Superior temporal gyrus (tissue), 1 donor: ENCODE measurements around the gene MTMR11.
"Not testable (repeated sequence)": the region's sequence is repeated elsewhere in the genome, so short reads cannot be mapped to it uniquely, and the experiment has no call there.

Experiments
- DNase-seq: peaks from one replicate; pipeline ENCODE4 v3.0.0-alpha.2; 2016; ENCODE audit errors: extremely low spot score

MTMR11 gene, protein sequence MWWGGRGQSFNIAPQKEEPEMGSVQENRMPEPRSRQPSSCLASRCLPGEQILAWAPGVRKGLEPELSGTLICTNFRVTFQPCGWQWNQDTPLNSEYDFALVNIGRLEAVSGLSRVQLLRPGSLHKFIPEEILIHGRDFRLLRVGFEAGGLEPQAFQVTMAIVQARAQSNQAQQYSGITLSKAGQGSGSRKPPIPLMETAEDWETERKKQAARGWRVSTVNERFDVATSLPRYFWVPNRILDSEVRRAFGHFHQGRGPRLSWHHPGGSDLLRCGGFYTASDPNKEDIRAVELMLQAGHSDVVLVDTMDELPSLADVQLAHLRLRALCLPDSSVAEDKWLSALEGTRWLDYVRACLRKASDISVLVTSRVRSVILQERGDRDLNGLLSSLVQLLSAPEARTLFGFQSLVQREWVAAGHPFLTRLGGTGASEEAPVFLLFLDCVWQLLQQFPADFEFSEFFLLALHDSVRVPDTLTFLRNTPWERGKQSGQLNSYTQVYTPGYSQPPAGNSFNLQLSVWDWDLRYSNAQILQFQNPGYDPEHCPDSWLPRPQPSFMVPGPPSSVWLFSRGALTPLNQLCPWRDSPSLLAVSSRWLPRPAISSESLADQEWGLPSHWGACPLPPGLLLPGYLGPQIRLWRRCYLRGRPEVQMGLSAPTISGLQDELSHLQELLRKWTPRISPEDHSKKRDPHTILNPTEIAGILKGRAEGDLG

DNA sequence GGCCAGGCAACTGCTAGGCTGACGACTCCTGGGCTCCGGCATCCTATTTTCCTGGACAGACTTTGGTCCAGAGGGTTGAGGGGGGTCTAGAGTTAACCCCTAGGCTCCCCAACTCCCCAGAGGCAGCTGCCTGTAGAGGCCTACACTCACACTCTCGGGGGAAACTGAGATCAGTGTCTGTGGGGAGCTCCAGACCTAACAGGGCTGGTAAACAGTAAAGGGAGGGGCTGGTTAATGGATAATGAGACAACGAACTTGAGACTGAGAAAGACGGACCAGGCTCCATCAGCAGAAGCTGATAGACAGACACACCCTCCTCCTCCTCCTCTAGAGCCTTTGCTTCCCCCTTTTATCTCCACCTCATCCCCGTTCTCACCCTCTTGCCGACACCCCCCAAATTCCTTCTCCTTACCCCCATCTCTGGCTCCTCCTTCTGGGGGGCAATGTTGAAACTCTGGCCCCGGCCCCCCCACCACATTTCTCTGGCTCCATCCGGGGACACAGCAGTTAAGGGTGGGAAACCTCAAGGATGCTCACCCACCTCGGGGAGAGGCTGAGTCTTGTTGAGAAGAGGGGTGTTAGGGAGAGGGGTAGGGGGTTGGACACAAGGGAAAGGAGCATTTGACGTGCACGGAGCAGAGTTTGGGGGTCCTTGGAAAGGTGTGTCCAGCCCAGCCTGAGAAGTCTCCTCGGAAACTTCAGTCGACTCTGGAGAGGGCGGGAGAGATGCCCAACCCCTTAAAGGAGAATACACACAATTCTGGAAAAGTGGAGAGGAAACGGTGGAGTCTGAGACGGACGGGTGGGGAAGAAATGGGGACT is at the start of gene MTMR11:
Gene MTMR11 (minus strand): TSS at position 710 of the 822 bp plus-strand sequence. CDS start 232 bp downstream, at position 478.
- peak; percentile 59 for DNase-seq

DNA sequence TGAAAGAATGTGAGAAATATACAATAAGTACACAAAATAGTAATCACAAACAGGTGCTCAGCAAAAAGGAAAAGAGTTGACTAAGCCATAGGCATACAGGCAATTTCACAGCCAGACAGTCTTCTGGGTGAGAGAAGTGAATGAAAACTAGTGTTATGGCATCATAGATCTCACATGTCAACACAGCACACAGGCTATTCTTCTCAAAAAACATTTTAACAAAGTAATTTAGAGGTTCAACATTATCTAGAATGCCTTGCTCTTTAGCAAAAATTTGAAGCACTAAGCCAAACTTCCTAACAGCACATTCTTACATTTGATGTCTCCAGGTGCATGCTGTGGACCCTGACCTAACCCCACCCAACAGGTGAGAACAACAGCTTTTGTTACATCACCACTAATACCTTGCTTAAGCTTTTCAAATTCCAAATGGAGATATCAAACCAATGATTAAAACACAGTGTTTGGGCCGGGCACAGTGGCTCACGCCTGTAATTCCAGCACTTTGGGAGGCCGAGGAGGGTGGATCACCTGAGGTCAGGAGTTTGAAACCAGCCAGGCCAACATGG is 43.4 kb upstream of the MTMR11 start:
- DNase-seq = no peak

DNA sequence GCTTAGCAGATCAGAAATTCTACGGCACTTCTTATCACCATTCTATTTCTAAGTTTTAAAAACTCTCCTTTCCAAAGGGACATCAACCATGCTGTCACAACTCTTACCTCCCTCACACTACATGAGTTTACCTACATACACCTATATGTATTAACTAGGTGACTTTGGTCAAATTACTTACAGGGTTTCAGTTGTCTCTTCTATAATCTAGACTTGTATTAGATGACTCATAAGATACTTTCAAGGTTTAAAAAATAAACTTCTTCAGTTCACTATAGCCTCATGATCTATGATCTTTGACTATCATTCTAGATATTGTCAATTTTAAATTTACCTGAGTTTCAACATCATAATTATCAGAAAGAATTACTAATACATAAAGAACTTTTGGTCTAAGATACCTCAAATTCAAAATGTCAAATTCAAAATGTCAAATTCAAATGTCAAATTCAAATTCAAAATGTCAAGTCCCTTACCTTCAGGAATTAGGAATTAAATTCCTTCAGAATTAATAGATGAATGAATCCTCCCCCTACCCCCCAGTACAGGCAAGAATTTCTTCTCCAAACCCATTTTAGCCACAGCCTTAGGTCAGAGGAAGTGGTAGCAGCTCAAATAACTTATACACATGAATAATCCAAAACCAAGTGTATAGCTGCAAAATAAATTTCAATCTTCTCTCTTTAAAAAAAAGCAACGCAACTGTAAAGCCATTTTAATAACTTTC is 42.7 kb upstream of the MTMR11 start:
- DNase-seq = no peak

DNA sequence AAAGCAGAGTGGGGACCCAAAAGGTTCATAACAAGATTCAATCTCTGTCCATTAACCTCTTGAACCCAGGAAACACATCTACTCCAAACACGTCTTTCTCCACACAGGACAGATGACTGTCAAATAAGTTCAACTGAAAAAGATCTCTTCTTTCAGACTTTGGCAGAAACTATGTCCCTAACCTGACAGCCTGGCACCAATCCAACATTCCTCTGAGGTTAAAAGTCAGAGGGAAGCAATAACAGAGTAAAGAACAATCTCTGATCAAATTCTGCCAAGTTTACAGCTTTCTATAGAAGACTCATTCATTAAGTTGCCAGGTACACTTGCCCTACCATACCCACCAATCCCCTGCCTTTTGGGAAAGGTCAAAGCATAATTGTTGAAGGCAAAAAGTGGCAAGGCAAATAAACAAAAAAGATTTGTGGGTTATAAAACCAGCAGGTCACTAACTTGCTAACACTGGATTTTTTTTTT is 41.9 kb upstream of the MTMR11 start:
- DNase-seq = no peak

DNA sequence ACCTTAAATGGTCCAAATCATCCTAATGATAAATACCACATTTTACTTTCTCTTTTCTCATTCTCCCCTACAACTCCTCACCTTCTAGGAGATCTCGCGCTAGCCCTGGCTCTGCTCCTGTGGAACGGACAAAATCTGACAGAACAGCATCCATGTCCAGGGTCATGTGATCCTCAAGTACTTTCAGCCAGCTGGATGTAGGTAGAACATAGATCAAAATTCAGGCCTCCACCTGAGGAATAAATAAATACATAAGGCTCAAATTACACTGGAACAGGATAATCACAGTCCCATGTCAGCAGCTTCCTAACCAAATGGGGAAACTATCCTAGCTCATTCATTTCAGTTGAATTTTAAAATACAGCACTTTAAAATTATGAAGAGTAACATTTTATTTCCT is 40.7 kb upstream of the MTMR11 start:
- no peak for DNase-seq

DNA sequence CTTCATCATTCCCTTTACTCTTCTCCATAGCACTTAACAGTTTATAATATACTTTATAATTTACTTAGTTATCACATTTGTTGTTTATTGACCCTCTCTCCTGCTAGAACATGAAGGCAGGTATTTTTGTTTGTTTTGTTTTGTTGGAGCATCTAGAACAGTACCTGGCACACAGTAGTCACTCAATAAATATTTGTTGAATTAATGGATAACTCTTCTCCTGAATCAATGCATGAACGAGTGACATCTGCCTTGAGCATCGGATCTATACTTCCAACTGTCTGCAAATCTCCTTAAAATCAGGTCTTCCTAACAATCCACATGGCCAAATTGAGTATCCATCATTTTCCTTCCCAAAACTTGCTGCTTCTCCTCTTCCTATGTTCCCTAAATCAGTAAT is 35.9 kb upstream of the MTMR11 start:
- no peak for DNase-seq

DNA sequence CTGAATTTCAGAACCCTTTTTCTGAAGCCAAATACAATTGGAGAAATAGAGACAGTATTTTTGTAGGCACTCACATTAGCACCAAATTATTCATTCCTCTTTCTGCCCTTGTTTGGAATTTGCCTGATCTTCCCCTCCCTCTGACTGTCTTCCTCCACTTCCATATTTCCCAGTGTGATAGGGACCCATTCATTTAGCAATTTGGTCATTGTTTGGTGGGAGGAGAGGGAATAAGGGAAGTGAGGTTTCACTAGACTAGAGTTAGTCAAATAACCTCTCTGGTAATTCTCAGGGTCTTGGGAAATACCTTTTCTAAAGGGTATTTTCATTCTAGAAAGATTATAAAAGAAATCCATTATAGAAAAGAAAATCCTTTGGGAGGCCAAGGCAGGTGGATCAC is 31.0 kb upstream of the MTMR11 start:
- DNase-seq = no peak

DNA sequence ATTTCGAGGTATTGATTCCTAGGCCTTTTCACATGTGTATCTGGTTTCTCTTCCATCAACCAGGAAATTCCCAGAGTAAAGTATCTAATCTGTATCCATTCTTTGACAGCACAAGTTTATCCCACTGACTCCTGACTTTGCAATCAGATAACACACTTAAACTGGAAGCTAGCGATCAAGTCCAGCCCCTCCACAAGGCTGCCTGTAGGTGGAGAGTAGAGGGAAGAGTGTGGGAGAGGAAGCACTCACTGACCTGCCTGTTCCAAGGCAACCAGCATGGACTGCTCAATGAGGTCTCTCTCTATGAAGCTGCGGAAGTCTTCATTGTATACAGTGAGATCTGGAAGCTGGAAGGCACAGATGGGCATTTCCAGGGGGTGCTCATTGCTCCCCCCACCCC is 30.4 kb upstream of the MTMR11 start:
- no peak for DNase-seq

DNA sequence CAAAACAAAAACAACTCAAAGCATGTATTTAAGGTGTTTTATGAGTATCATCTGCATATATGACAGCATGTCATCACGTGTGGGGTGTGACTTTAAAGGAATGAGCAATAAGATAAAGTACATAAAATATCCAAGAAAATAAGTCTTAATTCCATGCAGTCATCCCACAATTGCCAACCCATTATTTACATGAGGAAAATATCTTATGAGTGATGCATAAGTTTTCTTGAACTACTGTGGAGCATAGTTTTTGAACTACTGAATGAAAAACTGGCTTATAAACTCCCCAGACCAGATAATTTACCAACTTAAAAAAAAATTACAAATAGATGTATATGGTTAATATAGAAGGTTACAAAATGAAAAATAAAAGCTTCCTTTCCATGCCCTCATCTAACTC is 29.7 kb upstream of the MTMR11 start:
- DNase-seq = no peak

DNA sequence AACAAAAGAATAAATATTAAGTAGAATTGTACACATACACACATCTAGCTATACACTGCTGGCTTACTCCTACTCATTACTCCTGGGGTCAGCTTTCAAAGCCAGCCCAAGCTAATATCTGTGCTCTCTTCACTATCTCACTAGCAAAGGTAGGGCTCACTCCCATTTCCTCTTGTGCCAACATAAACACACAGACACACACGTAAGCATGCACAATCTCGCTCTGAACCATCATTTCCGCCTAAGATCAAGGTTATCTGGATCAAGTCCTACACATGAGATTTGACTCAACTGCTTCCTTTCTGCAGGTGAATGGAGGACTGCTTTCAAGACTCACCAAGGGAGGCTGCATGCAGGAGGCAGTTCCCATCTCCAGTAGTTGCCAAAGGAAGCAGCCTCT is 28.8 kb upstream of the MTMR11 start:
- no peak for DNase-seq

DNA sequence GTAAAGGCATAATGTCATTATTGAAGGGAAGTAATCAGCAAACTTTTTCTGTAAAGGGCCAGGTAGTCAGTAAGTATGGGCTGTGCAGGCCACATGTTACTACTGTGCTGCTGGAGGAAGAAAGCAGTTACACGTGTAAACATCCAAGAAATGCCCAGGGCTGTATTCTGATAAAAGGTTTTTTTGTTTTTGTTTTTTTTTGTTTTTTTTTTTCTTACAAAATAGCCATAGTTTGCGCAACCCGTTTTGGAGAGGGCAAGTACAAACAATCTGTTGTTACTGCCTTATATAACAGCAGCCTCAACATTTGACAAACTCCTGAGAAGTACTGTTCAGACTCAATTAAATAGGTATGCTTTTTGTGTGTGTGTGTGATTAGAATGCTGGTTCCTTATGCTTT is 26.7 kb upstream of the MTMR11 start:
- DNase-seq = peak; percentile 33

DNA sequence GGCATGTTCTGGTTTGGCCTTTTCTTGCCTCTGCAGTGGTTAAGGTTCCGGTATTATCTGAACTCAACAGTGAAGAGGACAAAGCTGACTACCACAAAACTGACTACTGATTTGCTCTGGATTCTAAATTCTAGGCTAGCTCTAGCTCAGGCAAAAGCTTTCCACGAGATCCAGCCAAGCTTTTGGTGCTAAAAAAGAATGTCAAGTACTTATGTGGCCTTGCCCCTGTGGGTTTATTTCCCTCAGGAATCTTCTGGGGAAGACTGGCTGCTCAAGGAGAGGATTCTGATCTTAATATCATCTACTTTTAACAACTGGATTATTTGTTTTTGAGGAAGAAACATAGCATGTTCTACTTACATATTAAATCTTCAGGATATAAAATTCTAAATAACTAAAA is 26.1 kb upstream of the MTMR11 start:
- DNase-seq = no peak

DNA sequence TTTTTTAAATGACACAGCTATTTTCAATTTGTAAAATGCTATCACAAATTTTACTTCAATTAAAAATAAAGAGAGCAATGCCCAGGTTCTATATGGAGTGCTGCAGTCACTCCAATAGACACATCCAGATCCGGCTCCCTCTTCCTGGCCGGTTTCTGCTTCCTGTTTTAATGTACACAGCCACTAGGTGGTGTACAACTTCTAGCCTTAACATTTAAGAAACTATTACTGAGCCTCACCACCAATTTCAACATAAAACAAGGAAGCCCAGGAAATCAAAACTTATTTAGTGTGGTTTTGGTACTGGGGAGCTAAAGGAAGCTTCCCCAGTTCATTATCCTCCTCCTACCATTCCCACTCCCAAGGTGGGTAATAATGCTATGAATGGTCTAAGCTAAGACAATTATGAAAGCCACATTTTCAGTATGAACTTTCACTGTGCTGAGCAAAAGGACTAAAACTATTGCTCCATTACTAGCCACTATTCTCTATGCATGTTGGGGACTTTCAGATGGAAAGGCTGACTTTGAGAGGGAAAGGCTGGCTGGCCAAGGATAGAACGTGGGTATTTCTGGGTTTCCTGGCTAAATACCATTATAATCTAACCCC is 25.5 kb upstream of the MTMR11 start:
- peak; percentile 92 for DNase-seq

DNA sequence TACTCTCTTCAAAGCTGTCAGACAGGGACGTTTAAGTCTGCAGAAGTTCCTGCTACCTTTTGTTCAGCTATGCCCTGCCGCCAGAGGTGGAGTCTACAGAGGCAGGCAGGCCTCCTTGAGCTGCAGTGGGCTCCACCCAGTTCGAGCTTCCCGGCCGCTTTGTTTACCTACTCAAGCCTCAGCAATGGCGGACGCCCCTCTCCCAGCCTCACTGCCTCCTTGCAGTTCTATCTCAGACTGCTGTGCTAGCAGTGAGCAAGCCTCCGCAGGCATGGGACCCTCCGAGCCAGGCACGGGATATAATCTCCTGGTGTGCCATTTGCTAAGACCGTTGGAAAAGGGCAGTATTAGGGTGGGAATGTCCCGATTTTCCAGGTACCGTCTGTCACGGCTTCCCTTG is 20.9 kb upstream of the MTMR11 start:
- DNase-seq = not testable (repeated sequence)

DNA sequence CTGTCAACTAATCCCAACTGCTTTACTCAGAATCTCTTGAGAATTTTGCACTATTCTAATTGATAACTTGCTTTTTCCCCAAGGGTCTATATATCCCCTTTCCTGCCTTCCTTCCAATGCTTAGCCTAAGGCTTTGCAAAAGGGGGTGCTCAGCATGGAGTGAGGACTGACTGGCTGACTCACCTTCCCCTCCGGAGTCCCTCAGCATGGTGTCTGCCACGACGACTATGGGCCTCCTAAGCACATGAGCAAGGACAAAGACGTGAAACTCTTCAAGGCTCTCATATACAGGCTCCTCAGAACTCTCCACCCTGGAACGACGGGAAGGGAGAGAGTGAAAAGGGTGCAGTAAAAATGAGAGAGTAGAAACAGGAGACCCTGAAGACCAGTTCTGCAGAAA is 13.2 kb upstream of the MTMR11 start:
- DNase-seq = no peak

DNA sequence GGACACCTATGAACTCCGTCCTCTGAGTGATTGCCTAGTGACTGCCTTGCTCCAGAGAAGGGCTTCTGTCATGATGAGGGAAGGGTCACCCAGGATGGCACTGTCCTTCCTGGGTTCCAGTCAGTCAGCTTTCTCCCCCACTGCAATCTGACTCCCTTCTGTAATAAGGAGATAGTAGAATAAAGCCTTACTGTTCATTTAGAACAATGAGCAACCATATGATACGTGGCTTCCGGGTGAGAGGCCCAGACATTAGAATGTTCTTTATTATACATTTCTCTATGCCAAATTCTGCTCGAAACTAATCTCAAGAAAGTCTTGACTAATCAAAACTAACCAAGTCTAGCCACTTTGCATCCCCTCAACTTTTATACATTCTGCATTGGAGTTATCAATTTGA is 8.5 kb upstream of the MTMR11 start:
- peak; percentile 54 for DNase-seq

DNA sequence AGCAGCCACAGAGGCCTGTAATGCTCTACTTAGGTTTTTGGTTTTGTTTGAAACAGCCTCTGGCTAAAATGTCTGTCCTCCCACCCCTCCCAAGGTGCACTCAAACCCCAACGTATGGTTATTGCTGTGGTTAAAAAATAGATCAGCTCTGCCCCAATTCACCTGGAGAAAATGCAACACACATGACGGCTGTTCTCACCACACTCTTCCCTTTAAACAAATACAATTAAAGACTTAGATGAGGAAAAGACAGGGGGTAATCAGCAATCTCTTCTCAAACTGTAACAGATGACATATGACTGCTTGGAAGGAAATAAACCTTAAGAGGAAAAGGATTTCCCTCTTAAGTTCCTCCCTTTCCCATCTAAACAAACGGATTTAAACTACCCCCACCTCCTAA is 6.2 kb upstream of the MTMR11 start:
- DNase-seq = no peak

DNA sequence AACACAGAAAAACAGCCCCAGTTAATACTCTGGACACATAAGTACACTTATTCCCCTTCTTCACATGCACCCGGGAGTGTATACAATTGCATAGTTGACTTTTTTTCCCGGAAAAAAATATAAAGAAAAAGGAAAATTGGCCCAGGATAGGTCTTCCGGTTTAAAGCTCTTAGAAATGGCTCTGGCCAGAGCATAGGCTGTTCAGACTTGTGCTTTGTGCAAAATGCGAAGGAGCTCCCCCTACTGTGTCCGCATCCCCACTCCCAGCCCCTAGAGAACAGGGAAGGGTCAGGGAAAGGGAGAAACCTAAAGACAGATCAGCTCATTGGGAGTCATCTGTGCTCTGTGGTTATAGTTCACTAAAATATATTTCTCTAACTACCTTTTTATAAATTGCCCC is 5.5 kb upstream of the MTMR11 start:
- DNase-seq = peak; percentile 54

DNA sequence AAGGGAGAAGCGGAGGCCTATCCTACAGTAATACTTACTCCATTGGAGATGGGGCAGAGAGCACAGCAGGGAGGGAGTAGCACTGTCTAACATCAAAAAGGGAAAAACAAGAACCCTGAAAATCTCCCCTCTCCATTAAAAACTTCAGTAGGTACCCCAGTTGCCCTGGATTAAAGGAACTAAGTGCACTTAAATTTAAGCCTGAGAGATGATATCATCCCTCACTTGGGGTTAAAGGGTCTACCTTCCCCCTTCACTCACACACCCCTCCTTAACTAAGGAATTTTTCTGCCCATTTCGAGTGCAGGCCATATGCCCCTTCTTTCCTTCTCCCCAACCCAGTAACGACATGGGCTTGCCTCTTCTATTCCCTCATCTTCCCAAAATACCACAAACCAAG is 3.7 kb upstream of the MTMR11 start:
- no peak for DNase-seq

DNA sequence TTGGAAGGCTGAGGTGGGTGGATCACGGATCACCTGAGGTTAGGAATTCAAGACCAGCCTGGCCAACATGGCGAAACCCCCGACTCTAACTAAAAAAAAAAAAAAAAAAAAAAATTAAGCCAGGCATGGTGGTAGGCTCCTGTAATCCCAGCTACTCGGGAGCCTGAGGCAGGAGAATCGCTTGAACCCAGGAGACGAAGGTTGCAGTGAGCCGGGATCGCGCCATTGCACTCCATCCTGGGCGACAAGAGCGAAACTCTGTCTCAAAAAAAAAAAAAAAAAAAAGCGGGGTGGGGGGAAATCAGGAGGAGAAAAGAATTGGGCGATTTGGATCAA is 2.0 kb upstream of the MTMR11 start:
- not testable (repeated sequence) for DNase-seq

DNA sequence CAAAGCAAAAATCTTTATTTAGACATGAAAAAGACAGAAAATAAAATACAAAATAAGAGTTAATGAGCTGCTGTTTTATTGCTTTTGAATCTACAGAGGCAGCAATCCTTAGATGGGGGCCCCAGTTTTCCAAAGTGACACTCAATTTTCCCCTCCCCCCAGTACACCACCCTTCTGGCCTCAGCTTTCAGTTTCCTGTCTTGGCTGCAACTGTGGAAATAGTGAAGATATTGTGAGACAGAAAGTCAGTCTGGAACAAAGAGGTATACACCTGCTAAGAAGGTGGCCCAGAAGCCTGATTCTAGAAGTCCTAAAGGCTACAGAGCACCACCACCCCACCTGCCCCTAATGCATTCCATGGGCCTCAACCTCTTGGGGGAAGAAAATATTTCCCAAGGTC is 1.1 kb upstream of the MTMR11 start:
- DNase-seq = no peak
